Tibial nerve (tissue), 4 donors: Measurements from ENCODE around the gene RHOBTB3. TPM values are rescaled to one million over a fixed set of nuclear protein-coding genes. Genes with fewer than 3 reads are reported as not detected.
A peak's percentile ranks its signal among the peaks of the same experiment; 100 is the strongest.

ENCODE experiments used
- DNase-seq, 2 donors: peaks; one replicate each; pipeline ENCODE4 v3.0.0-alpha.2; 2019; ENCODE audit warnings: low spot score in 2 of 2
- H3K27ac ChIP-seq, 4 donors: fragments of 200-600 bp; sonication (generic) in 3 of 4; one replicate each; pipeline ENCODE4 v1.5.1; 2017 to 2019; ENCODE audit warnings: mild to moderate bottlenecking in 1 of 4
- H3K27me3 ChIP-seq, 2 donors: fragments of 200-600 bp; sonication (generic) in 1 of 2; one replicate each; pipeline versions ENCODE4 v1.5.1 to v1.6.0; 2017 to 2019
- H3K36me3 ChIP-seq, 3 donors: fragments of 200-600 bp; sonication (generic); one replicate each; pipeline ENCODE4 v1.5.1; 2018 to 2019
- H3K4me1 ChIP-seq, 4 donors: fragments of 200-600 bp; sonication (generic) in 3 of 4; one replicate each; pipeline ENCODE4 v1.5.1; 2017 to 2019
- H3K4me3 ChIP-seq, 4 donors: fragments of 200-600 bp; sonication (generic) in 3 of 4; one replicate each; pipeline ENCODE4 v1.5.1; 2017 to 2019; ENCODE audit warnings: mild to moderate bottlenecking in 1 of 4, moderate library complexity in 1 of 4
- H3K9me3 ChIP-seq, 4 donors: fragments of 200-600 bp; sonication (generic) in 3 of 4; one replicate each; pipeline ENCODE4 v1.5.1; 2017 to 2019
- CTCF ChIP-seq, 5 experiments: fragments of 200-600 bp in 3 of 5; fragments of 450-650 bp in 2 of 5; sonication (generic) in 3 of 5; IDR thresholded peaks; one replicate each; pipeline ENCODE4 v1.5.1; 2016 to 2019; ENCODE audit warnings: antibody characterized with exemption in 5 of 5, mild to moderate bottlenecking in 3 of 5, moderate library complexity in 2 of 5
- EP300 ChIP-seq, 2 donors: sonication (generic); formaldehyde crosslinking; IDR thresholded peaks; one replicate each; pipeline ENCODE4 v1.6.1; 2017; ENCODE audit warnings: antibody characterized with exemption in 2 of 2, mild to moderate bottlenecking in 1 of 2
- POLR2A ChIP-seq, 2 donors: fragments of 450-650 bp; IDR thresholded peaks; one replicate each; pipeline ENCODE4 v1.6.1; 2017; ENCODE audit warnings: antibody characterized with exemption in 2 of 2, mild to moderate bottlenecking in 2 of 2, moderate library complexity in 2 of 2
- WGBS, 2 donors: methylation state at CpG; one replicate each; pipeline ENCODE4 v1.1.5; 2018; 5-methylcytosine and 5-hydroxymethylcytosine counted together
- total RNA-seq, 4 donors: library from RNA; depleted of rRNA; stranded (reverse); fragments of >200 nt; gene quantifications; one replicate each; pipeline ENCODE4 v1.1.0, GENCODE V29; 2016

RHOBTB3 gene
- total RNA-seq, 4 donors from 2014 or later, result 130 to 219 (median 195) TPM

GRCh38 chr5:95839658-95840057 is 108.5 kb downstream of the RHOBTB3 start:
- no peak for TF ChIP-seq POLR2A (IDR thresholded peaks at IDR 0.05)
- no peak for TF ChIP-seq EP300 (IDR thresholded peaks at IDR 0.05)
- no peak for TF ChIP-seq CTCF (IDR thresholded peaks at IDR 0.05)
- Histone ChIP-seq H3K4me1 (peaks cover 0 to 37% (median 14%) of the 10 kb centered on the region in 4 donors), H3K27me3 (no peaks in the 10 kb centered on the region), H3K36me3 (no peaks in the 10 kb centered on the region), H3K9me3 (no peaks in the 10 kb centered on the region), H3K4me3 (no peak overlapping the region), H3K27ac (no peak overlapping the region)
- 77 to 88% methylated on average over 2 of the region's 2 CpGs for WGBS, 2 donors
- no peak for DNase-seq

- H3K27me3 ChIP-seq, result no peaks in the 10 kb centered on the region
- 58 to 78% methylated on average over 1 of the region's 1 CpG for WGBS, 2 donors
- no peaks in the 10 kb centered on the region for H3K9me3 ChIP-seq
- no peaks in the 10 kb centered on the region for H3K36me3 ChIP-seq
- DNase-seq, result no peak
- no peak for TF ChIP-seq CTCF (IDR thresholded peaks at IDR 0.05)
- no peak for TF ChIP-seq EP300 (IDR thresholded peaks at IDR 0.05)
- no peak for TF ChIP-seq POLR2A (IDR thresholded peaks at IDR 0.05)
- H3K27ac ChIP-seq, result peak overlapping the region in 3 of 4 donors; percentile 30 to 72 (median 68)
- H3K4me3 ChIP-seq, result no peak overlapping the region
- H3K4me1 ChIP-seq, result peaks cover 0 to 24% (median 10%) of the 10 kb centered on the region in 4 donors
Observed at GRCh38 chr5:95840956-95841705, 110.0 kb downstream of the RHOBTB3 start.

DNA sequence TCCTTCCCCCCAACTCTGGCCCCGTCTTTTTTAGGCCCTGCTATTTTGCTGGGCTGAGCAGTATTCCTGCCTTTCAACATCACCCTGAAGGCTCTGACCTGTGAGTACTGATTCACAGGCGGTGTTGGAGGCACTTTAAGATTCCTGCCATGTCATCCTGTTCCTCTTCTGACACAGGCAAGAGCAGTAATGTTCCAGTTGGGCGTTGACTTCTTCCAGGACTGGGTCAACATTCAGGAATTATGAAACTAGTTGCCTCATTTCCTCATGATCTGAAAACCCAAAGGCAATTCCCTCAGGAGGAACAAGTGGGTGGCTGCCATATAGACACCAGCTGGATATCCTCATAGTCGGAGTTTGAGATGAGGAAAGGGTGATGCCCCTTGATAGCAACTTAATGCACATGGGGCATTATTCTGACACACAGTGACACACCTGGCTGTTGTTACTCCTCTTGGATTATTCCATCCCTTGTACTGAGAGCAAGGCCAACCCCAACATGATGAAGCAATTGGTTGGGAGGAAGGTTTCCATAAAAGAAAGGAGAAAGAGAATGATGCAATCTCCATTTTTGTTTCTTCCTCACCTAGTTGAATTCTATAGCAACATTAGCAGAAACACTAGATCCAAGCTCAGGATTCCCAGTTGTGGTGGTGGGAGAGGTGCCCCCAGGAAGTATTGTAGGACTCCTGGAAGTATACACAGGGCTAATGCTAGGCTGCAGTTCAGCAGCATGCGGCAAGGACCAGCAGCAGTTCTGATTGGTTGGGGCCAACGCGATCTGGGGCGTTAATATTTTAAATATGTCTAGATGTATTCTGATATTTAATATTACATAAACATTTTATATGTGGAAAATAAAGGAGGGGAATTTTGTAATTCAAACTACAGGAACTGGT is 111.0 kb downstream of the RHOBTB3 start:
- Histone ChIP-seq H3K4me3 (no peak overlapping the region), H3K27ac (peak overlapping the region in 2 of 4 donors; percentile 70 to 72), H3K27me3 (no peaks in the 10 kb centered on the region), H3K4me1 (peaks cover 0 to 20% (median 8%) of the 10 kb centered on the region in 4 donors), H3K36me3 (no peaks in the 10 kb centered on the region), H3K9me3 (no peaks in the 10 kb centered on the region)
- no peak for TF ChIP-seq CTCF (IDR thresholded peaks at IDR 0.05)
- peak; percentile 62 to 92 for TF ChIP-seq EP300 (IDR thresholded peaks at IDR 0.05)
- no peak for TF ChIP-seq POLR2A (IDR thresholded peaks at IDR 0.05)
- DNase-seq, result peak in 1 of 2 donors; percentile 77
- WGBS, 2 donors, result 78 to 80% methylated on average over 8 of the region's 8 CpGs

DNA sequence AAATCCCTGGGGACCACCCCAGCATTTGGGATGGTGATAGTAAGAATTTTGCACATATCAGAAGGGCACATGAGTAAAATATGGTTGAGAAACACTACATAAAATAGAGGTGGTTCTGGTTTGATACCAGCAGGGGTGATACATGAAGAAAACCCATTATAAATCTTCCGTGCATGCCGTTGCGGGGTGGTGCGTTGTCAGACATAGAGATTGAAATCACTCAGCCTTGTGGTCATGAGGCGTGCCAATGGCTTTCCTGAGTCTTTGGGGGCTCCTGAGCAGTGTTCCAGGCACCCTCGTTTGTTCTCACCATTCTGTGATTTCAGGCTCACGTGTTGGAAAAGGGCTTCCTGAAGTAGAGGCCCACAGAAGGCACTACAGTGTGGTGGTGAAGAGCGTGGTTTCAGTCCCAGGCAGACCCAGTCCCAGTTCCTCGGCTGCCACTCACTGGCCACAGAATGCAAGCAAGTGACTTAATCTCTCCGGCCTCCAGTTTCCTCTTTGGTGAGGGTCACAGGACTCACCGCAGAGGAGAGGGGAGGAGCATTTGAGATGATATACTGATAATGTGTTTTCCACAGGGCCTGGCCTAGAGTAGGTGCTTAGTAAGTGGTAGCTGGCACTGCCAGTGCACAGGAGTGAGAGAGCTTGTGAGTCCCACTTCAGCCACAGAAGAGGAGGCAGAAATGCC is 111.9 kb downstream of the RHOBTB3 start:
- DNase-seq, result peak in 1 of 2 donors; percentile 63
- Histone ChIP-seq H3K27ac (peak overlapping the region in 3 of 4 donors; percentile 56 to 72 (median 70)), H3K4me1 (peaks cover 0 to 20% (median 8%) of the 10 kb centered on the region in 4 donors), H3K4me3 (no peak overlapping the region), H3K36me3 (no peaks in the 10 kb centered on the region), H3K27me3 (no peaks in the 10 kb centered on the region), H3K9me3 (no peaks in the 10 kb centered on the region)
- 59 to 72% methylated on average over 11 of the region's 11 CpGs for WGBS, 2 donors
- TF ChIP-seq EP300 (IDR thresholded peaks at IDR 0.05) (peak in 1 of 2 donors; percentile 31), CTCF (IDR thresholded peaks at IDR 0.05) (peak in 2 of 5 experiments; percentile 7 to 16), POLR2A (IDR thresholded peaks at IDR 0.05) (no peak)
